HepG2 (cell line): Measurements from ENCODE around the gene BCAS4. TPM values are rescaled to one million over a fixed set of nuclear protein-coding genes. Genes with fewer than 3 reads are reported as not detected.

ENCODE experiments used
- ATAC-seq: fragments of 200-7000 bp; cut with Tn5 transposase; 3 replicates; pipeline ENCODE4 v1.9.1; 2020; ENCODE audit warnings: mild to moderate bottlenecking, moderate library complexity
- BruUV-seq: library from RNA; stranded (reverse); fragments of 400-500 nt; replicated peaks from 2 replicates; lab custom pipeline; 2021; lab: Mats Ljungman, UMichigan
- CTCF ChIA-PET: fragments of 300-600 bp; formaldehyde crosslinking; extraction: SDS; loops from one replicate; lab custom pipeline; 2021; ENCODE audit warnings: low total read pairs, inconsistent platforms, low intra/inter-chr PET ratio; lab: Yijun Ruan, JAX
- POLR2A ChIA-PET: fragments of 350-600 bp; sonication (Branson Sonifier 250); formaldehyde crosslinking; loops from one replicate; lab custom pipeline; 2020; ENCODE audit warnings: antibody characterized with exemption, inconsistent platforms; lab: Yijun Ruan, JAX
- DNase-seq: peaks from one replicate; pipeline ENCODE4 v3.0.0-alpha.2; 2015; ENCODE audit warnings: low spot score
- FAIRE-seq: peaks from 3 replicates; lab custom pipeline; 2011; peaks lifted over from hg19 to GRCh38; lab: Jason Lieb, UNC
- H2AFZ ChIP-seq: one replicate; pipeline ENCODE4 v1.6.1; 2011; ENCODE audit warnings: low read length, inconsistent platforms
- H3K27ac ChIP-seq: fragments of 300-600 bp; 3 replicates; pipeline ENCODE4 v1.8.0; 2011; ENCODE audit warnings: mixed run types, mild to moderate bottlenecking, mixed read lengths, low read length, inconsistent platforms; ENCODE audit not compliant: insufficient read depth; ENCODE audit errors: extremely low read length
- H3K27me3 ChIP-seq, 2 experiments: fragments of 200-600 bp in 1 of 2; 2 replicates in 1 of 2; 3 replicates in 1 of 2; pipeline versions ENCODE4 v1.6.0 to v1.8.0; 2011; ENCODE audit warnings: low read length in 2 of 2, mild to moderate bottlenecking in 2 of 2, moderate library complexity in 2 of 2, inconsistent platforms in 1 of 2; ENCODE audit not compliant: insufficient read depth in 2 of 2, control insufficient read depth in 1 of 2
- H3K36me3 ChIP-seq, 2 experiments: fragments of 200-600 bp in 1 of 2; replicated peaks in 1 of 2; 2 replicates in 1 of 2; 3 replicates in 1 of 2; pipeline versions ENCODE4 v1.5.1 to v1.8.0; 2011; ENCODE audit warnings: low read length in 2 of 2, inconsistent platforms in 1 of 2; ENCODE audit not compliant: insufficient read depth in 2 of 2, control insufficient read depth in 1 of 2
- H3K4me1 ChIP-seq: 2 replicates; pipeline ENCODE4 v1.5.1; 2012; ENCODE audit warnings: low read length, inconsistent platforms; ENCODE audit not compliant: insufficient read depth
- H3K4me2 ChIP-seq: 2 replicates; pipeline ENCODE4 v1.6.0; 2011; ENCODE audit warnings: low read depth, low read length, inconsistent platforms
- H3K4me3 ChIP-seq, 3 experiments: fragments of 200-600 bp in 1 of 3; sonication (generic), shearing (Covaris generic) in 1 of 3; replicated peaks in 1 of 3; 2 replicates each; pipeline ENCODE4 v1.5.1; 2011 to 2016; ENCODE audit warnings: low read length in 3 of 3, inconsistent platforms in 2 of 3, low read depth in 2 of 3, mild to moderate bottlenecking in 2 of 3, control low read depth in 1 of 3, mixed read lengths in 1 of 3; ENCODE audit not compliant: insufficient read depth in 1 of 3
- H3K79me2 ChIP-seq: one replicate; pipeline ENCODE4 v1.6.1; 2011; ENCODE audit warnings: low read length, inconsistent platforms; ENCODE audit not compliant: insufficient read depth
- H3K9ac ChIP-seq: 2 replicates; pipeline ENCODE4 v1.6.0; 2011; ENCODE audit warnings: mild to moderate bottlenecking, low read depth, low read length, inconsistent platforms; ENCODE audit not compliant: insufficient read depth
- H3K9me3 ChIP-seq: 2 replicates; pipeline ENCODE4 v1.5.1; 2012; ENCODE audit warnings: mild to moderate bottlenecking, low read length
- H4K20me1 ChIP-seq: 2 replicates; pipeline ENCODE4 v1.6.0; 2011; ENCODE audit warnings: inconsistent platforms, mild to moderate bottlenecking, low read length, moderate library complexity; ENCODE audit not compliant: insufficient read depth
- CENPBD1 ChIP-seq: sonication (generic); formaldehyde crosslinking; IDR thresholded peaks from 2 replicates; pipeline ENCODE4 v1.8.0; 2022; ENCODE audit warnings: missing genetic modification reagents, low read depth, mild to moderate bottlenecking, borderline replicate concordance
- CSRNP1 ChIP-seq: sonication (generic); formaldehyde crosslinking; IDR thresholded peaks from 2 replicates; pipeline ENCODE4 v1.8.1; 2023; ENCODE audit warnings: mild to moderate bottlenecking, missing genetic modification reagents
- PRMT3 ChIP-seq: sonication (generic); formaldehyde crosslinking; IDR thresholded peaks from 2 replicates; pipeline ENCODE4 v1.8.1; 2022; ENCODE audit warnings: low read depth, mild to moderate bottlenecking, moderate library complexity, missing genetic modification reagents, borderline replicate concordance
- ZBTB7A ChIP-seq: sonication (generic); formaldehyde crosslinking; IDR thresholded peaks from 2 replicates; pipeline ENCODE4 v1.8.0; 2022; ENCODE audit warnings: mild to moderate bottlenecking, missing genetic modification reagents
- ZMYM2 ChIP-seq: sonication (generic); formaldehyde crosslinking; IDR thresholded peaks from 2 replicates; pipeline ENCODE4 v1.8.0; 2022; ENCODE audit warnings: mild to moderate bottlenecking, missing genetic modification reagents
- ZNF12 ChIP-seq: sonication (generic); formaldehyde crosslinking; IDR thresholded peaks from 2 replicates; pipeline ENCODE4 v1.5.0; 2020; ENCODE audit warnings: missing genetic modification reagents
- ZNF749 ChIP-seq: sonication (generic); formaldehyde crosslinking; IDR thresholded peaks from 2 replicates; pipeline ENCODE4 v1.8.0; 2022; ENCODE audit warnings: mild to moderate bottlenecking, missing genetic modification reagents, moderate library complexity, borderline replicate concordance
- WGBS: methylation state at CpG from one replicate; pipeline ENCODE4 v1.1.6; 2017; ENCODE audit warnings: low lambda C conversion rate; 5-methylcytosine and 5-hydroxymethylcytosine counted together
- in situ Hi-C: cut with HindIII; loops from 2 replicates; pipeline ENCODE4 v1.10.0; 2017; ENCODE audit warnings: low pct_unique_long_range_greater_than_20kb; ENCODE audit not compliant: extremely low pct_ligation_motif_present
- intact Hi-C: fragments of 100-400 bp; cut with micrococcal nuclease; formaldehyde crosslinking; loops from one replicate; pipeline ENCODE4 v1.10.0; 2022; ENCODE audit not compliant: unreplicated experiment
- polyA plus RNA-seq, 8 experiments: library from polyadenylated mRNA; depleted of rRNA in 3 of 8; stranded (reverse) in 7 of 8; unstranded in 1 of 8; fragments of >200 nt; fragmentation: Illumina TruSeq in 4 of 8; extraction: Trizol in 4 of 8; gene quantifications; 2 replicates each; pipeline versions ENCODE4 v1.2.1 to v1.2.3, GENCODE V29; 2011 to 2016; ENCODE audit warnings: low read depth in 4 of 8, missing spikeins in 1 of 8, mixed read lengths in 1 of 8; ENCODE audit not compliant: insufficient read depth in 1 of 8
- total RNA-seq, 5 experiments: library from RNA; depleted of rRNA; stranded (reverse); fragments of >200 nt; fragmentation: Illumina TruSeq; extraction: Trizol; gene quantifications; 2 replicates each; pipeline ENCODE4 v1.2.3, GENCODE V29; 2016; ENCODE audit warnings: low read depth in 1 of 5

The BCAS4 gene
- total and polyA plus RNA-seq, 2 of the 13 experiments (the other 11 are each of a cell fraction or from before 2014, with no cell fraction given) = 7.2 to 8.0 TPM

GRCh38 chr20:50903353-50904051 is 108.6 kb downstream of the BCAS4 start:
- CTCF ChIA-PET = no interaction called here
- no peaks in the 10 kb centered on the region for H3K27me3 ChIP-seq
- POLR2A ChIA-PET = no interaction called here

GRCh38 chr20:50904067-50904570 is 109.3 kb downstream of the BCAS4 start:
- CTCF ChIA-PET = no interaction called here
- no TSS peak for BruUV-seq
- in situ Hi-C loops (no loop called here), intact Hi-C loops (no loop called here)
- Histone ChIP-seq H3K79me2 (peaks cover 61% of the 10 kb centered on the region), H3K9me3 (no peaks in the 10 kb centered on the region), H3K36me3 (peaks cover 14 to 60% of the 10 kb centered on the region in 2 experiments), H3K4me1 (no peaks in the 10 kb centered on the region), H3K27ac (no peak overlapping the region), H2AFZ (no peak overlapping the region), H3K27me3 (no peaks in the 10 kb centered on the region), H3K4me2 (no peak overlapping the region), H4K20me1 (peaks cover 29% of the 10 kb centered on the region), H3K4me3 (no peak overlapping the region), H3K9ac (no peak overlapping the region)
- no peak for ATAC-seq
- POLR2A ChIA-PET = no interaction called here
- DNase-seq = no peak
- no peak for FAIRE-seq
- TF ChIP-seq ZMYM2 (no peak), ZBTB7A (0 out of 2 replicates have a peak, but pooled peaks have one; percentile 19), PRMT3 (CRISPR knock-in tag) (no peak), CENPBD1 (no peak), CSRNP1 (CRISPR knock-in tag) (no peak)
- 100% methylated on average over 6 of the region's 6 CpGs for WGBS

More at GRCh38 chr20:50903353-50904051, 108.6 kb downstream of the BCAS4 start:
- H3K79me2 ChIP-seq = peaks cover 55% of the 10 kb centered on the region
- H3K36me3 ChIP-seq = peaks cover 14 to 65% of the 10 kb centered on the region in 2 experiments
- no TSS peak for BruUV-seq
- no peak overlapping the region for H3K4me2 ChIP-seq
- no peak overlapping the region for H3K27ac ChIP-seq
- no peak for DNase-seq
- H4K20me1 ChIP-seq = peaks cover 25% of the 10 kb centered on the region
- no peak overlapping the region for H3K4me3 ChIP-seq
- ATAC-seq = no peak; the same call in 2 of the 3 replicates
- no peaks in the 10 kb centered on the region for H3K4me1 ChIP-seq
- whole genome bisulfite sequencing = 97% methylated on average over 8 of the region's 8 CpGs
- intact Hi-C loops = no loop called here
- no peak overlapping the region for H3K9ac ChIP-seq
- no peak overlapping the region for H2AFZ ChIP-seq
- in situ Hi-C loops = no loop called here
- H3K9me3 ChIP-seq = no peaks in the 10 kb centered on the region
- TF ChIP-seq ZNF12 (CRISPR knock-in tag) = no peak
- peak; percentile 71; the same call in 1 of the 2 replicates for TF ChIP-seq ZNF749
- FAIRE-seq = no peak
